ENCODE results near the gene ECHS1. TPM values are rescaled to one million over a fixed set of nuclear protein-coding genes. Genes with fewer than 3 reads are reported as not detected.

ECHS1 gene
- polyA plus RNA-seq, 1 donor from 2014 or later: 122 TPM

- Histone ChIP-seq H3F3A (ENCODE audit: insufficient read depth, low read length, poor library complexity, severe bottlenecking) (no peaks in the 10 kb centered on the region), H3K9me2 (ENCODE audit: insufficient read depth, low read length) (no peaks in the 10 kb centered on the region), H3K4me2 (ENCODE audit: low read length) (no peak overlapping the region), H3K27me3 (ENCODE audit: insufficient read depth, low read depth, low read length) (no peaks in the 10 kb centered on the region), H3K9ac (ENCODE audit: low read length) (no peak overlapping the region), H3K9me3 (ENCODE audit: low read length) (no peaks in the 10 kb centered on the region), H3K36me3 (ENCODE audit: insufficient read depth, low read length) (no peaks in the 10 kb centered on the region), H3K27ac (ENCODE audit: low read length) (no peak overlapping the region), H4K20me1 (ENCODE audit: insufficient read depth) (no peaks in the 10 kb centered on the region), H3K79me2 (replicated peaks; ENCODE audit: insufficient read depth, low read length) (no peaks in the 10 kb centered on the region), H2AFZ (ENCODE audit: low read depth, low read length) (no peak overlapping the region), H3K4me3 (ENCODE audit: low read length) (no peak overlapping the region)
- no peak for TF ChIP-seq SMC3 (conservative IDR thresholded peaks at IDR 0.05; ENCODE audit: poor library complexity)
- TF ChIP-seq POLR2AphosphoS5 (IDR thresholded peaks at IDR 0.05): no peak
- TF ChIP-seq TAF1 (IDR thresholded peaks at IDR 0.05; ENCODE audit: low read depth): no peak
- TF ChIP-seq EZH2 (IDR thresholded peaks at IDR 0.05; ENCODE audit: borderline replicate concordance, insufficient read depth, low read length, poor library complexity, severe bottlenecking): no peak
- TF ChIP-seq RAD21 (conservative IDR thresholded peaks at IDR 0.05): no peak
- TF ChIP-seq REST (IDR thresholded peaks at IDR 0.05; ENCODE audit: borderline replicate concordance): no peak
- no peak for TF ChIP-seq MXI1 (conservative IDR thresholded peaks at IDR 0.05; ENCODE audit: poor library complexity, severe bottlenecking)
- TF ChIP-seq EP300 (conservative IDR thresholded peaks at IDR 0.05; ENCODE audit: poor library complexity, severe bottlenecking): no peak
- no peak for TF ChIP-seq CTCF (IDR thresholded peaks at IDR 0.05; ENCODE audit: poor library complexity, severe bottlenecking)
These were observed 46.2 kb upstream of the ECHS1 start for GRCh38 chr10:133419211-133419950.

GRCh38 chr10:133418289-133418993, 45.3 kb upstream of the ECHS1 start:
- no peak for TF ChIP-seq POLR2AphosphoS5 (IDR thresholded peaks at IDR 0.05)
- no peak for TF ChIP-seq REST (IDR thresholded peaks at IDR 0.05; ENCODE audit: borderline replicate concordance)
- TF ChIP-seq MXI1 (conservative IDR thresholded peaks at IDR 0.05; ENCODE audit: poor library complexity, severe bottlenecking): no peak
- TF ChIP-seq EZH2 (IDR thresholded peaks at IDR 0.05; ENCODE audit: borderline replicate concordance, insufficient read depth, low read length, poor library complexity, severe bottlenecking): no peak
- Histone ChIP-seq H3K79me2 (replicated peaks; ENCODE audit: insufficient read depth, low read length) (no peaks in the 10 kb centered on the region), H3K27me3 (ENCODE audit: insufficient read depth, low read depth, low read length) (no peaks in the 10 kb centered on the region), H3K9me3 (ENCODE audit: low read length) (no peaks in the 10 kb centered on the region), H4K20me1 (ENCODE audit: insufficient read depth) (no peaks in the 10 kb centered on the region), H3K27ac (ENCODE audit: low read length) (no peak overlapping the region), H3K36me3 (ENCODE audit: insufficient read depth, low read length) (no peaks in the 10 kb centered on the region), H2AFZ (ENCODE audit: low read depth, low read length) (no peak overlapping the region), H3K4me3 (ENCODE audit: low read length) (no peak overlapping the region), H3F3A (ENCODE audit: insufficient read depth, low read length, poor library complexity, severe bottlenecking) (no peaks in the 10 kb centered on the region), H3K9me2 (ENCODE audit: insufficient read depth, low read length) (no peaks in the 10 kb centered on the region), H3K4me2 (ENCODE audit: low read length) (no peak overlapping the region), H3K9ac (ENCODE audit: low read length) (no peak overlapping the region)

All from neural cell (in vitro differentiated cells).